Amniotic stem cell (primary cell): ENCODE data around the gene KCNJ11.
A peak's percentile ranks its signal among the peaks of the same experiment; 100 is the strongest.

ENCODE experiments used
- DNase-seq: peaks from one replicate; lab custom pipeline; 2025; lab: John Stamatoyannopoulos, UW

Gene KCNJ11

GRCh38 chr11:17391493-17392355 is 3.3 kb upstream of the KCNJ11 start:
- no peak for DNase-seq

GRCh38 chr11:17389957-17390649 is 1.6 kb upstream of the KCNJ11 start:
- DNase-seq = no peak

- DNase-seq = no peak
Observed at GRCh38 chr11:17389211-17389956, 925 bp upstream of the KCNJ11 start.

- DNase-seq = no peak
Observed at GRCh38 chr11:17387811-17388210, 648 bp downstream of the KCNJ11 start.

DNA sequence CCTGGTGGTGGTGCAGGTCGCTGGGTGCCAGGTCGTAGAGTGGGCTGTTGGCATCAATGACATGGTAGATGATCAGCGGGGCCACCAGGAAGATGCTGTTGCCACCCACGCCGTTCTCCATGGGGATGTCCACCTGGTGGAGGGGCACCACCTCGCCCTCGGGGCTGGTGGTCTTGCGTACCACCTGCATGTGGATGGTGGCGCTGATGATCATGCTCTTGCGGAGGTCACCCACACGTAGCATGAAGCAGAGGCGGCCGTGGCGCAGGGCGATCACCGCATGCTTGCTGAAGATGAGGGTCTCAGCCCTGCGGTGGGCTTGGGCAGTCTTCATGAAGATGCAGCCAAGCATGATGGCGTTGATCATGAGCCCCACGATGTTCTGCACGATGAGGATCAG is 1.2 kb downstream of the KCNJ11 start:
- no peak for DNase-seq

DNA sequence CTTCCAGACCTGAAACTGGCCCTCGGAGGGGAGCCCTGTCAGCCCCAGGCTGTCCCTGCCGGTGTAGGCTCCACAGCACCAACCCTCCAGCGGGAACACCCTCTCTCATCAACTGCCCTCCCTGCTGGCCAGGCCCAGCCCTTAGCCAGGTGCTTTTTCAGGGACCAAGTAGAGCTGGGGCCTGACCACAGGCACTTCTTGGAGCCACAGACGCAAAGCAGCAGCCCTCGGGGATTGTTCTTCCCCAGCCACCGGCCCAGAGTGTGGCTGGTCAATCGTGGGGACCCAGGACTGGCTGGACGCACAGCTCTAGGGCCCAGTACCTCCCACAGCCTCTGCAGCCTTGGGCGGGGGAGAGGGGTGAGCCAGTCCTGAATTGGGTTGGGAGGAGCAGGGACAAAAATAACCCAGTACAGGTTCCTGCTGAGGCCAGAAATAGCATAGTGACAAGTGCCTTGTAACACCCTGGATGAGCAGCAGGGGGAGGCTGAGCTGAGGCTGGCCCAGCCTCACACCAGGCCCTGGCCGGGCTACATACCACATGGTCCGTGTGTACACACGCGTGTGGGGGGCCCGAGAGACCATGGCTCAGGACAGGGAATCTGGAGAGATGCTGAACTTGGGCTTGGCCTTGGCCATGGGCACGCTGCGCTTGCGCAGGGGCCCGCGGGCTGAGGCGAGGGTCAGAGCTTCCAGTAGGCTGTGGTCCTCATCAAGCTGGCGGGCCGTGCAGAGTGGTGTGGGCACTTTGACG is 2.0 kb downstream of the KCNJ11 start:
- peak; percentile 5 for DNase-seq

DNA sequence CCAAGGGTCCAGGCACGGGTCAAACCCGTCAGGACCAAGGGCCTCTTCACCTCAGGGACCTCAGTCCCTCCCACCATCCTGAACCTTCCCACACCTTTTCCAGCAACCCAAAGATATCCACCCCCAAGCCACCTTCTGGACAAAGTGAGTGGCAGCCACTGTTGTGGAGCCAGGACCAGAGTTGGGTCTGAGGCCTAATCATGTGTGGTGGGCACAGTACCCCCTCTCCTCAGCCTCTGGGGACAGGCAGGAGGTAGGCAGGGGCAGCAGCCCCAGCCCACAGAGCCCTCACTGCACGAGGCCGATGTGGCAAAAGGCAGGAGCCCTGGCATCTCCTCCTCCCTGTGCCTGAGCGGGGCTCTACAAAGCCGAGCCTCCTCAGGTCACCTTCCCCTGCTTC is 2.5 kb downstream of the KCNJ11 start:
- no peak for DNase-seq

DNA sequence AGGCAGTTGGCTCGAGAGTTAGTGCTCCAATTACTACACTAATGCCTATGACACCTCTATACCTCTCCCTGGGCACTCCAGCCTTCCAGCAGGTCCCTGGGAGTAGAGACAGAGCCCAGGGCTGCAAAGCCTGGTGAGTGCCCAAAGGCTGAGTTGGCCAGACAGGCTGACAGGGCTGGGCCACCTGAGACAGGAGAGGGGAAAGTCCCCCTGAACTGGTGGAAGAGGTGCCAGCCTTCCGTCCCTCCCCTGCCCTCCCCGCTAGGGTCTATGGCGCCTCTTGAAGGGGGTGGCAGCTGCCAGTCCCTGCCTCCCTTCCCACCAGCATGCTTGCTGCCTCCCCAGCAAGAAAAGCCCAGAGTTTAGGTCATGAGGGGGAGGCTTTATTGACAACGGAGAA is 3.0 kb downstream of the KCNJ11 start:
- DNase-seq = no peak

DNA sequence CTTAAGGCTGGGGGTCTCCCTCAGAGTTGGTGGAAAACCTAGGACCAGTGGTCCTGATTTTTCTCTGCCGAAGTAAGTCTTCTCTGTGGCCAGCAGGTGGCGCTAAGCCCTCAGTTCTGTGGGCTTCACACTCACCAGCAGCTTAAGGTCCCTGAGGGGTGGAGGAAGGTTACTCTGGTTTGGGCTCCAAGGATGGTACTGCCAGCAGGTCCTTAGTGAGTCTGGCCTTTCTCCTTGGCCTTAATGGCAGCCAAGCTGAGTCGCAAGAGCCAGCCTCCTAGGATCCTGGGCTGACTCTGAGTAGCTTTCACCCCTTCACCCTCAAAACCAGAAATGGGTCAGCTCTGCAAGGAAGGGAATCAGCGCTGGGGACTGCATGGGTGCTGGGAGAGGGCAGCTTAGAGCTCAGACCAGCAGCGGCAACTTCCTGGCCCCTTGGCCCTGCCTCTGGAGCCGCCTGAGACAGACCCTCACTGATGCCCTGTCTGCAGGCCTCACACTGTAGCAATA is 4.4 kb downstream of the KCNJ11 start:
- DNase-seq = peak; percentile 60

DNA sequence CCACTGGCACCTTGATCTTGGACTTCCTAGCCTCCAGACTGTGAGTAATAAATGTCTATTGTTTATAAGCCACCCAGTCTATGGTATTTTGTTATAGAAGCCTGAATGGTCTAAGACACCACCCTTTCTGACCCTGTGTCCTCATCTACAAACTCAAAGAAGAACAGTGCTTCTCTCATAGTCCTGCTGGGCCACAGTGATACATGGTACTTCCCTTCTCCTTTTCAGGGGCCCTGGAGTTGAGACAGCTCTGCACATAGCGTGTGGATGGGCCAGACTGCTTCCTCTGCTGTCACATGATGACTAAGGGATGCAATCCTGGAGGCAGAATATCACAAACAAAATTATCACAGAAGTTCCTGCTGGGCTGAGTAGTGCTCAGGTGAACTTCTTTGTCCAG is 5.0 kb downstream of the KCNJ11 start:
- no peak for DNase-seq

DNA sequence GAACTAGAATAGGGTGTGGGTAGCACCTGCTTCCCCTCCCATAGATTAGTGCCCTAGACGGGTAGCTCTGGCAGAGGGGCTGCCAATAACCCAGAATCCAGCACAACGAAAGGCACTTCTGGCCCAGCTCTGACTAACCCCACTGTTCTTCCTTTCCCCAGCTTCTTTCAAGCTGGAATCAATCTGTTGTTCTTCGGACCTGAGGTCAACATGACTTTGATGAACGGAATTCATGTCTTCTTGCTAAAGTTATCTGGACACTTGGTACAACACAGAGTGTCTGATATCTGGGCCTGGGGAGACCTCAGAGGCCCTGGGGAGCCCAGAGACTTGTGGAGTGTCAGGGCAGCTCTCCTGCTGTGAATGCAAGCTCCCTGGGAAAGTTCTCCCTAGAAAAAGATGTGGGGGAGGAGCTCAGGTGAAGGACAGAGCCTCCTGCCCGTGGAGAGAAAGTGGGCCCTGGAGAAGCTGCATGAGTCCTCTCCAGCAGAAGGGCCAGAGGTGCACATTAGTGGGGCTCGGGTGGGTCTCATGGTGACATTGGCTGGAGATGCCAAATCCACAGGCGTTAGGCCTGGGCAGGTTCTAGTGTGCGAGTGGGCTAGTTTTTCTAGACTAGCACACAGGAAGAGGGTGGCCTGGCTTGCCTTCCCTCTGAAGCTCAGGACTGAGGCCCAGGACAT is 6.3 kb downstream of the KCNJ11 start:
- DNase-seq = no peak

- no peak for DNase-seq
Observed at GRCh38 chr11:17381156-17381555, 7.3 kb downstream of the KCNJ11 start.

DNA sequence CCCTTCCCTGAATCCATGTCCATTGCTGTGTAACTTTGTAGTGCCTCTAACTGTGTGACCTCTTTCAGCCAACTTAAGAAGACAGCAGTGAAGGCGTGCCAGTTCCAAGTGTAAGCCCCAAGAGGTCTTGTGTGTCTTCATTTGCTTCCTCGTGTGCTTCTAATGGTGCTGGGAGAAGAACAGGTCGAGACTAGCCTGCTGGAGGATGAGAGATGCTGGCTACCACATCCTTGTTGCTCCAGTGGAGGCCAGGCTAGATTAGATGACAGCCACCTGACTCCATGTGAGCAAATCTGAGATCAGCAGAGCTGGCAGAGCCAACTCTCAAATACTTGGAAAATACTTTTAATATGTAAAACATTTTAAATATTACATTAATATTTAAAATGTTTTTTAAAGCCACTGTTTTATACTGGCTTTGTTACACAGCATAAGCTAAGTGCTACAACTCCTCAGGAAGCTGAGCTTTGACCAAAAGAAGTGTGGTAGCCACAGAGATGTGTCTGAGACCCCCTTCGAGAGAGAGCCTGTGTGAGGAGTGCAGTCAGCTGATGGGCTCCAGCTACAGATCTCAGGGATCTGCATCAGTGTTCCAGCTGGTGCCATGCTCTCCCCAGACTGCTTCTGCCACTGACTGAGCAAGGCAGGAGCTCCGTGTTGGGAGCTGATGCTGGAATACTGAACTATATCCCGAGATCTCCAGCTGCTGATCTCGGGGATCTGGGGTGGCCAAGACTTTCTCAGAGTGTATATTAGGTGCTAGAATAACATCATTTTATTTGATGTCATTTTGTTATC is 8.9 kb downstream of the KCNJ11 start:
- no peak for DNase-seq

DNA sequence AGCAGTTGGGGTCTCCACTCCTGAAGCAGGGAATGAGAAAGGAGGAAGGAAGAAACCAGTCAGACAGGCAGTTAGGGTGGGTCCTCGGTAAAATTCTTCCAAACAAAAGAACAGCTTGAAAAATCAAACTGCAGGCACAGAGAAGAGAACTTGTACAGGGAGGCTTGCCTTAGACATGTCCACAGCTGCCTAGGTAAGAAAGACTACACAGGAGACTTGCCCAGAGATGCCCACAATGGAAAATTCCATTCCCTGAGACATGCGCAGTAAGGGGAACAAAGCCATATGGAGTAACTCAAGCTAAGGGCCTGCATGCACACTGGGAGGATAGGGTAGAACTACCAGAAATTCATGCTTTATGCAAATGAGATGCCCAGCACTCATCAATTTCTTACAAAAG is 9.8 kb downstream of the KCNJ11 start:
- no peak for DNase-seq

GRCh38 chr11:17376493-17376892 is 12.0 kb downstream of the KCNJ11 start:
- no peak for DNase-seq

DNA sequence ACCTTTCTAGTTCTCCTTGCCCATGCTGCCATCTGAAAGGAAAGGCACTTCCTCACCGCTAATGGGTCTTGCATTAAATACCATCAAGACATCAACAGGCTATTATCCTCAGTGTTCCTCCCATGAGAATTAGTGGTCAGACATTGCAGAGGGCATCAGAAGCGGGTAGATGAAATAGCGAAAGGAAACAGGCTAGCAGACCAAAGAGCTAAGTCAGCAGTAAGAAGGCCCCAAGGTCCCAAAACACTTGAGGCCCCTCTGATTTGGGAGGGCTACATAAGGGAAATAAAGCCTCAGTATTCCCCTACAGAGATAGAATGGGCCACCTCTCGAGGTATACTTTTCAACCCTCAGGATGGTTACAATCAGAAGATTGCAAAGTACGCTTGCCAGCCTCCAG is 12.9 kb downstream of the KCNJ11 start:
- no peak for DNase-seq

DNA sequence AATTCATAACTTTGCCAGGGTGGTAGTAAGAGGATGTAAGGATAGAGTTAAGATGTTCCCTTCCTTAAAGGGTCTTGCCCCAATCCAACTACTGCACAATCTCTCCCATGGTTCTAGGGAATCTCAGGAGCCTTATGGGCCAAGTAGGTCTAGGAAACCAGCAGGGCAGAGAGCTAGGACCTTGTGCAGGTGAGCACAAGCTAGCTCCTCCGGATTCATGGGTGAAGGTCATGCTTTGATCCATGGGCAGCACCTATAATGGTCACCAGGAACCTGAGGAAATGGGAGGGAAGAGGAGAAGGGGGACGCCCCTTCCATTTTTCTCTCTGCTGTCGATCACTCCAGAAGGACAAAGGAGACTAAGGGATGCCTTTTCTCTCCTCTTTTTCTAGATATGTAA is 16.8 kb downstream of the KCNJ11 start:
- no peak for DNase-seq

DNA sequence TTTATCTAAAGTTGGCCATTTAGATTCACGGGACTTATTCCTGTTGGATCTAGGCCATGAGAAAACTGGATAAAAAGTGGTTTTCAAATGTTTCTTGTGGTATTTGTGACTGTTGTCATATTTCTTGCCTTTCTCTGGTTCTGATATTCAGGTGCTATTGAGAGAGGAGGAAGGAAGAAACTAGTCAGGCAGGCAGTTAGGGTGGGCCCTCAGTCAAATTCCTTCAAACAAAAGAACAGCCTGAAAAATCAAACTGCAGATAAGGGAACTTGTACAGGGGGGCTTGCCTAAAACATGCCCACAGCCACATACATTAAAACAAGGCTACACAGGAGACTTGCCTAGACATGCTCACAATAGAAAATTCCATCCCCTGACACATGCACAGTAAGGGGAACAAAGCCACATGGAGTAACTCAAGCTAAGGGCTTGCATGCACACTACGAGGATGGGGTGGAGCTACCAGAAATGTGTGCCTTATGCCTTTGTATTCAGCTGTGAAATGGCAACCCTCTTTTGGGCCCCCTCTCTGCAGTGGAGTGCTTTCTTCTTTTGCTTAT is 18.7 kb downstream of the KCNJ11 start:
- no peak for DNase-seq

- DNase-seq = no peak
Observed at GRCh38 chr11:17369094-17369493, 19.4 kb downstream of the KCNJ11 start.

DNA sequence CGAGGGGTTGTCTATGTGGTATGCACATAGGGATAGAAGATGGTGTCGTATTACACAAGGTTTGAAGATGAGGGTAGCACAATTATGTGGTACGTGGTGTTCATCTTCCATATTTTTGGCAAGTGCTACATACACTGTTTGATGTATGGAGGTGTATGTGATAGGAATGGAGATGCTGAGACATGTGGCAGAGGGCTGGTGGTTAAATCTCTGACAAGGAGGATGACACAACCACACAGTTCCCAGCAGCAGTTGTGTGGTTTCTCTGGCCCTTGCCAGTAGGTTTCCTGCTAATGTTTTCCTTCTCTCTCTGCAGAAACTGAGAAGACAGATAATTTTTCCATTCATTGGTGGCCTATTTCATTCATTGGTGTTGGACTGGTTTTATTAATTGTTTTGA is 19.9 kb downstream of the KCNJ11 start:
- DNase-seq = no peak
